Right forelimb (tissue), 1 donor: Measurements from ENCODE around the gene KCP.
A peak's percentile ranks its signal among the peaks of the same experiment; 100 is the strongest.
"Not testable (repeated sequence)": the region's sequence is repeated elsewhere in the genome, so short reads cannot be mapped to it uniquely, and the experiment has no call there.

Experiments used
- DNase-seq: peaks from one replicate; pipeline ENCODE4 v3.0.0-alpha.2; 2018

Gene KCP

DNA sequence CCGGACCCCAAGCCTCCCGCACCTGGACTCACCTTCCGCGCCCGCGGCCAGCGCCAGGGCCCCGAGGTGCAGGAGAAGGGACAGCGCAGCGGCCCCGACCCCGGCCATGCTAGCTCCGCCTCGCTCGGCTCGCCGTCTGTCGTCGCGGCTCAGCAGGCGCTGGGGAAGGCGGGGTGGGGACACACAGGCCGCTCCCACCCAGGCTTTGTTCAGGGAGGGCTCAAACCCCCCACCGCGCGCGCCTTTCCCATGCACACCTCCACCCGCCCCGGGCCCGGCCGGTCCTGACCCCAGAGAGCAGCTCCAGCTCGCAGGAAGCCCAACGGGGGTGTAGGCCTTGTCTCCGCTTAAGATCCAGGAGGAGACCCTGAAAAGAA, at the start of gene KCP:
KCP (minus strand) TSS at position 141 of the 377 bp plus-strand sequence; CDS start at position 108, 33 bp downstream.
- peak; percentile 46 for DNase-seq

DNA sequence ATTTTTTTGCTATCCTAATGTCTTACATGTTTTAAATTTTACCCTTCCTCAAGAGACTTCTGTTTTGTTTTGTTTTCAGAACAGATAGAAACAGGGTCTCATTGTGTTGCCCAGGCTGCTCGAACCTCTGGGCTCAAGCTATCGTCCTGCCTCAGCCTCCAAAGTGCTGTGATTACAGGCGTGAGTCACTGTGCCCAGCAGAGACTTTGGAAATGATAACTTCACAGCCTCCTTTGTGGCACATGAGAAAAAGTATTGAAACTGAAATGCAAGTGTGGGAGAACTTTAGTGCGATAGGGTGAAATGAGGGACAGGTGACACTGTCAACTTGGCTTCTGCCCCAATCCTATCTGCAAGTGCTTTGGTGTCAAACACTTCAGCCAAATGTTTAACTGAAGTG, 48.8 kb upstream of the KCP start:
- DNase-seq: no peak

- no peak for DNase-seq
Measured at GRCh38 chr7:128955981-128956380, 45.5 kb upstream of the KCP start.

DNA sequence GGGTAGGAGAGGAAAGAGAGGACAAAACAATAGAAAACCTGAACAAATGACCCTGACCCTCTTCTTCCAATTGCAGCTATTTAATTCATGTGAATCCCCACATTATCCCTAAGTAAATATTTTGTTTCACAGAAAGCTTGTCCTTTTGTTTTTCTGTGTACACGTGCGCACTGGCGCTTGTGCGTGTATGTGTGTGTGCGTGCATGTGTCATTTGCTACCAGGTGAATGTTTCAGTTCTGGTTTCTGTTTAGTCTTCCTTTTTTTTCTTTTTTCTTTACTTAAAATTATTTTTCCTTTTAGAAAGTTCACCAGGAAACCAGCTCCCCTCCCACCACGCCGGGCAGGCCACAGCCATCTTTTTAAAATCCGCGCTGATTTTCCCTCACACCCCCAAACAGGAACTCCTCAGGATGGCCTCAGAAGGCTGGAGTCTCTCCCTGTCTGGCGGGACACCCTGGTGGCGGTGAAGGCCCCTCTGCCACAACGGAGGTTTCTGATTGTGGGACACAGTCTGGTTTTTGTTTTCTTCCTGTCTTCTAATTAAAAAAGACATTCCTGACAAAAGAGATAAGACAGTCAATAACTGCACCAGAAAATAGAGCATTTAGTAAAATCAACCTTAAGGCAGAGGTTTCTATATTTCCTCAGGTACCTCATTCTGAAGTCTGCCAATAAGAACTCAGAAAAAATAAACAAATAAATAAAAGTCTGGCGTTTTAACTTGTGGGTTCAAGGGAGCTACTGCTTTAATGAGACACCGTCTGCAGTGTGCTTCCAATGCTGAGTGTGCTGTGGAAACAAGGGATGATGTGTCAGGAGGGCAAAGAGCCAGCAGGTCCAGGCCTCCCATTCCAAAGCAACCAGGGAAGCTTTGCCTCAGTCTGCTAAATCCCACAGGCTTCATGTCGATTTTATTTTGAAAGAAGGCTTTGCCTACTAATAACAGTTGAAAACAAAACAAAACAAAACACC, 44.6 kb upstream of the KCP start:
- no peak for DNase-seq

GRCh38 chr7:128954150-128954549, 43.6 kb upstream of the KCP start:
- DNase-seq: no peak

DNA sequence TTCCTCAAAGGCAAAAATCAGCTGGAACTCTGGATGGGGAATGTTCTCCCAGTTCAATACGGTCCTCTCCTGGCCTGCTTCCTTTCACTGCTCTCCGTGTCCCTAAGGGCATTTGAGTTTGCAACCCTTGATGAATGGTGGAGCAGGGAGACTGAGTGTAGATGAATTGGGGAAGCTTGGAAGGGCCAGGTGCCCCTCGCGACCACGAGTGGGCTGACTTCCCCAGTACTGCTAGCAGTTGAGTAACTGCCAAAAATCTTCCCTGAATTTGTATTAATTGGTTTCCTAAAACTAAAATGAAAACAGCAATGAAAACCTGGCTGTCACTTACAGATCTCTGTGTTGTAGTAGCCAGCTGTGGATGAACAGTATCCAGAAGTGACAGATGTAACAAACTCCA, 40.8 kb upstream of the KCP start:
- no peak for DNase-seq

- DNase-seq: no peak
Measured at GRCh38 chr7:128948976-128949760, 38.7 kb upstream of the KCP start.

GRCh38 chr7:128948312-128948973, 37.9 kb upstream of the KCP start:
- DNase-seq: no peak

GRCh38 chr7:128947854-128948253, 37.3 kb upstream of the KCP start:
- DNase-seq: no peak

- DNase-seq: no peak
Measured at GRCh38 chr7:128946936-128947830, 36.7 kb upstream of the KCP start.

DNA sequence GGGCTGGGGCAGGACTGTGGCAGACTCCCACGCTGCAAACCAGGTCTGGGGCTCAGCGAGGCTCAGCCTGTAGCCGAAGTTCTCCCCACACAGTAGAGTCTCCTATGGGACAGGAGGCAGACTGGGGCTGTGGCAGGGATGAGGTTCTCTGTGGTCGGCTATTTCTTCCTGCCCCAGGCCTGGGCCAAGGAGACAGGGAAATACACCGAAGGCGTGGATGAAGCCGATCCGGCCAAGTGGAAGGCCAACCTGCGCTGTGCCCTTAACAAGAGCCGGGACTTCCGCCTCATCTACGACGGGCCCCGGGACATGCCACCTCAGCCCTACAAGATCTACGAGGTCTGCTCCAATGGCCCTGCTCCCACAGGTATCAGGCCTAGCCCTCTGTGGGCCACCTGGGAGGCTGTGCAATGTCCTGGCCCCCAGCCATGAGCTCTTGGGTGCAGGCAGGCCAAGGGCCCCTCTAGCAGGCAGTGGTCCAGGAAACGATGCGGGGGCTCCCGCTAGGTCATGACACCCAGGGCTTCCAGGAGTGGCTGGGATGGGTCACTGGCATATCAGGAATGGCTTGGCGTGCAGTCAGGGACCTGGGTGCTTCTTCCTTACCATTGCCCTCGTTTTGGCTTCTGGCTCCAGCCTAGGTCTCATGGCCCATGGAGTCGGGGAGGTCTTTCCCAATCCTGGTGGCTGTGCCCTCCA, 35.3 kb upstream of the KCP start:
- no peak for DNase-seq

DNA sequence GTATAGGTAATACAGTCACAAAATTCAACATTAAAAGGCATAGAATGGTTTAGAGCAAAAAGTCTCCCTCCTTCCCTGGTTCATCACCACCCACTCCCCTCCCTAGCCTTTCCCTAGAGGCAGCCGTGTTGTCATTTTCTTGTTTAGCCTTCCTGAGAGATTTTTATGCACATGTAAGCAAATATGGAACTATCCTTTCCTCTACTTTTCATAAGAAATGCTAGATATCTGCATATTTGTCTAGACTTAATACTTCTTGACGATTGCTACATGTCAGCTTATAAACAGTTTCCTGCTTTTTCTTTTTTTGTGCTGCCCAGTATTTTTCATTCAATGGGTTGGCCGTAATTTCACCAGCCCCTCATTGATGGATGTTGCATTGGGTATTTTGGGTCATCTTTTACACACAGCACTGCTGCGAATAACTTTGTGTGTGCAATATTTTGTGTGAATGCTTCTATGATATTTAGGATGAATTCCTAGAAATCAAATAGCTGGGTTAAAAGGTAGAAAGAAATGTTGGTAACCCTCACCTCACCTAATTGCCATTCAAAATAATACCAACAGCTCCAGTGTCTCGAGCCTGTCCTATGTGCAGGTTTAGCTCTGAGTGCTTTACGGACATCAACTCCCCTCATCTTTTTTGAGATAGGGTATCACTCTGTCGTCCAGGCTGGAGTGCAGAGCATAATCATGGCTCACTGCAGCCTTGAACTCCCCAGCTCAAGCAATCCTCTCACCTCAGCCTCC, 34.2 kb upstream of the KCP start:
- no peak for DNase-seq

DNA sequence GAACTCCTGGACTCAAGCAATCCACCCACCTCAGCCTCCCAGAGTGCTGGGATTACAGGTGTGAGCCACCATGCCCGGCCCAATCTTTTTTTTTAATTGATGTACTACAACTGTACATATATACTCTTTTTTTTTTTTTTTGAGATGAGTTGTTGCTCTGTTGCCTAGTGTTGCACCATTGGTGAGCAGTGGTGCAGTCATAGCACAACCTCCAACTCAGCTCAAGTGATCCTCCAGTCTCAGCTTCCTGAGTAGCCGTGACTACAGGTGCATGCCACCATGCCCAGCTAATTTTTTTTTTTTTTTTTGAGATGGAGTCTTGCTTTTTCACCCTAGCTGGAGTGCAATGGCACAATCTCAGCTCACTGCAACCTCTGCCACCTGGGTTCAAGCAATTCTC, 32.7 kb upstream of the KCP start:
- DNase-seq: not testable (repeated sequence)

GRCh38 chr7:128941946-128942526, 31.5 kb upstream of the KCP start:
- no peak for DNase-seq

GRCh38 chr7:128941323-128941890, 30.9 kb upstream of the KCP start:
- DNase-seq: no peak

DNA sequence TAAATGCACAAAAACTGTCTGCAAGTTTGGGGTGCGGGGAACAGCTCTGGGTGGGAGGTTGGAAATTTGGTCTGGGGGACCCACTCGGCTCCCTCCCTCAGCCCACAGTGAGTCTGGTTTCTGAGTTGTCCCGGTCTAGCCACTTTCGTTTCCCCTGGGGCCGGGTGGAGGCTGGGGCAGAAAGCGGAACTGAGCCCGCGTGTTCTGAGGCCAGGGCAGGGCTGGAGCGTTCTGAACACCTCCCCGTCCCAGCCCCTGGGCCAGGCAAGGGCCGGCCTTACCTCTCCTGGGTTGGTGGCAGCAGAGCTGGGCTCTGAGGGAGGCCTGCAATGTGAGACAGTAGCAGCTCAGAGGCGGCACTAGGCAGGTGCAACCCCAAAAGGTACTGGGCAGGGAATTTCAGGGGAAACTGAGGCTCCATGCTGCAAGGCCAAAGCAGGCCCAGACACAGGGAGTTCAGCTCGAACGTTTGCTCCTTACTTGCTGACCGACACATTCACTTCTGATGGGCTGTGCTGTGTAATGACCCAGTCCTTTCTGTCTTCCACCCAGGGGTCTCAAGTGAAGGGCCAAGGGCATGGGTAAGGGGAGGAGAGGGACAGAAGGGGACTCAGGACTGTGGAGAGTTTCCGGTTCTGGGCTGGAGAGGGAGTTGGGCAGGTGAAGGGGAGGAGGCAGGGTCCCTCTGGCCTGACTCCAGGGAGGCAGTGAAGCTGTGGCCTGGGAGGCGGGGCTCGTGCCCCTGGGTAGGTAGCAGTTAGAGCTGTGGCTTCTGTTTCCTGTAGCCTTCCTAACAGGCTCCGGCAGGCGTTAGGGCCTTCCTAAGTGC, 30.2 kb upstream of the KCP start:
- DNase-seq: no peak

DNA sequence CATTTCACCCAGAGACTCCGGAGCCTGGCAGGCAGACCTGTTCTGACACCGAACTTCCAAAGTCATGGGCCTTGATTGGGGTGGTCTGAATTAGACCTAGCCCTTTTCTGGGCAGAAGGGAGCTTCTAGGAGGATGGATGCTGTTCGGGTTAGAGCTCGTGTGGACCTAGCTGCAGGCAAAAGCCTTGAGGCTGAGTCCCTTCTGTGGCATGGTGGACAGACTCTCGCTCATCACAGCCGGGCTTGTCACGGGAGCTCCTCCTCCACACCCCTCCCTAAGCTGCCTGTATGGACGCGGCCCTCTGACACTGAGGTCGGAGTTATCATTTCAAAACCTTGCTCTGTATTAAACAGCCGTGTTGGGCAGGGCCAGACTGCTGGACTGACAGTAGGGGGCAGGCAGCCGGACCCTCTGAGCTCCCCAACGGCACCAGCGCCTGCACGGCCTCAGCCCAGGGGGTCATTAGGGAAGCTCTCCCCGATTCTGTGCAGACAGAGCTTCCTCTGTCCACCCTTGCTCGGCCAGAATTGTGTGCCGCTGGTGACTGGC, 29.4 kb upstream of the KCP start:
- DNase-seq: no peak

- no peak for DNase-seq
Measured at GRCh38 chr7:128939075-128939860, 28.8 kb upstream of the KCP start.
